WTC11 (cell line): Measurements from ENCODE around the gene PKIG. TPM values are rescaled to one million over a fixed set of nuclear protein-coding genes. Genes with fewer than 3 reads are reported as not detected.

Experiments used
- ATAC-seq: fragments of 200-7000 bp; cut with Tn5 transposase; 2 replicates; pipeline ENCODE4 v1.10.0; 2021; ENCODE audit warnings: mild to moderate bottlenecking, moderate library complexity
- CTCF ChIA-PET: fragments of 300-600 bp; sonication (Branson Sonifier 250); formaldehyde crosslinking; loops from one replicate; lab custom pipeline; 2021; ENCODE audit warnings: antibody characterized with exemption; lab: Charles Lee
- POLR2A ChIA-PET: fragments of 350-600 bp; sonication (Branson Sonifier 250); formaldehyde crosslinking; loops from one replicate; lab custom pipeline; 2021; ENCODE audit warnings: antibody characterized with exemption; lab: Charles Lee
- DNase-seq: peaks from one replicate; pipeline ENCODE4 v3.0.0; 2021; ENCODE audit warnings: low spot score
- H3K27ac Mint-ChIP-seq: 2 replicates; pipeline ENCODE4 v1.8.0; 2021; ENCODE audit warnings: mixed read lengths
- H3K27me3 Mint-ChIP-seq: 2 replicates; pipeline ENCODE4 v1.8.0; 2021; ENCODE audit warnings: low read depth, mild to moderate bottlenecking, moderate library complexity, mixed read lengths
- H3K36me3 Mint-ChIP-seq: 2 replicates; pipeline ENCODE4 v1.8.0; 2021; ENCODE audit warnings: mixed read lengths
- H3K4me1 Mint-ChIP-seq: 2 replicates; pipeline ENCODE4 v1.8.0; 2022; ENCODE audit warnings: mixed read lengths
- H3K4me3 Mint-ChIP-seq: 2 replicates; pipeline ENCODE4 v1.8.0; 2021; ENCODE audit warnings: mild to moderate bottlenecking, moderate library complexity, mixed read lengths
- H3K9me3 Mint-ChIP-seq: 2 replicates; pipeline ENCODE4 v1.8.0; 2021; ENCODE audit warnings: mixed read lengths
- CDX4 ChIP-seq: fragments of 250-450 bp; sonication (Bioruptor Pico); IDR thresholded peaks from 2 replicates; pipeline ENCODE4 v1.9.0; 2021; ENCODE audit warnings: moderate library complexity, mild to moderate bottlenecking, inconsistent platforms, borderline replicate concordance
- CREM ChIP-seq: sonication (generic); formaldehyde crosslinking; IDR thresholded peaks from 2 replicates; pipeline ENCODE4 v1.8.1; 2022; ENCODE audit warnings: mild to moderate bottlenecking, missing genetic modification reagents, moderate library complexity
- ELF4 ChIP-seq: sonication (generic); formaldehyde crosslinking; IDR thresholded peaks from 2 replicates; pipeline ENCODE4 v1.8.1; 2022; ENCODE audit warnings: low read depth, mild to moderate bottlenecking, moderate library complexity, missing genetic modification reagents
- EMX1 ChIP-seq: fragments of 250-450 bp; sonication (Bioruptor Pico); IDR thresholded peaks from 2 replicates; pipeline ENCODE4 v1.8.0; 2021; ENCODE audit warnings: mild to moderate bottlenecking
- ESRRA ChIP-seq: sonication (generic); formaldehyde crosslinking; IDR thresholded peaks from 2 replicates; pipeline ENCODE4 v1.8.1; 2022; ENCODE audit warnings: mild to moderate bottlenecking, missing genetic modification reagents, borderline replicate concordance
- ETV6 ChIP-seq: sonication (generic); formaldehyde crosslinking; IDR thresholded peaks from 2 replicates; pipeline ENCODE4 v1.8.1; 2022; ENCODE audit warnings: mild to moderate bottlenecking, missing genetic modification reagents
- FOXJ3 ChIP-seq: sonication (generic); formaldehyde crosslinking; IDR thresholded peaks from 2 replicates; pipeline ENCODE4 v1.9.0; 2021; ENCODE audit warnings: missing genetic modification reagents, mild to moderate bottlenecking, borderline replicate concordance
- FOXP1 ChIP-seq: sonication (generic); formaldehyde crosslinking; IDR thresholded peaks from 2 replicates; pipeline ENCODE4 v1.8.0; 2022; ENCODE audit warnings: missing genetic modification reagents, mild to moderate bottlenecking, moderate library complexity, borderline replicate concordance
- GABPB1 ChIP-seq: sonication (generic); formaldehyde crosslinking; IDR thresholded peaks from 2 replicates; pipeline ENCODE4 v1.8.1; 2023; ENCODE audit warnings: mild to moderate bottlenecking, missing genetic modification reagents
- GTF2I ChIP-seq: fragments of 250-450 bp; sonication (Bioruptor Pico); conservative IDR thresholded peaks from 2 replicates; pipeline ENCODE4 v1.4.0; 2021; ENCODE audit warnings: mild to moderate bottlenecking
- JAZF1 ChIP-seq: fragments of 250-450 bp; sonication (Bioruptor Pico); IDR thresholded peaks from 2 replicates; pipeline ENCODE4 v1.9.0; 2021; ENCODE audit warnings: moderate library complexity, mild to moderate bottlenecking, inconsistent platforms
- JUN ChIP-seq: sonication (generic); formaldehyde crosslinking; IDR thresholded peaks from 2 replicates; pipeline ENCODE4 v1.8.0; 2023; ENCODE audit warnings: mild to moderate bottlenecking, missing genetic modification reagents
- KAT7 ChIP-seq: sonication (generic); formaldehyde crosslinking; IDR thresholded peaks from 2 replicates; pipeline ENCODE4 v1.8.1; 2023; ENCODE audit warnings: missing genetic modification reagents, mild to moderate bottlenecking, borderline replicate concordance
- MYBL2 ChIP-seq: sonication (generic); formaldehyde crosslinking; IDR thresholded peaks from 2 replicates; pipeline ENCODE4 v1.8.1; 2023; ENCODE audit warnings: mild to moderate bottlenecking, moderate library complexity, missing genetic modification reagents
- NFATC4 ChIP-seq: fragments of 250-450 bp; sonication (Bioruptor Pico); IDR thresholded peaks from 2 replicates; pipeline ENCODE4 v1.9.0; 2021; ENCODE audit warnings: mild to moderate bottlenecking
- NFYB ChIP-seq: sonication (generic); formaldehyde crosslinking; conservative IDR thresholded peaks from 2 replicates; pipeline ENCODE4 v1.8.0; 2022; ENCODE audit warnings: low read depth, missing genetic modification reagents
- NR2C2 ChIP-seq: sonication (generic); formaldehyde crosslinking; IDR thresholded peaks from 2 replicates; pipeline ENCODE4 v1.8.0; 2022; ENCODE audit warnings: mild to moderate bottlenecking, missing genetic modification reagents
- OVOL2 ChIP-seq: fragments of 250-450 bp; sonication (Bioruptor Pico); IDR thresholded peaks from 2 replicates; pipeline ENCODE4 v1.9.0; 2021; ENCODE audit warnings: mild to moderate bottlenecking, borderline replicate concordance
- PRRX2 ChIP-seq: fragments of 250-450 bp; sonication (Bioruptor Pico); IDR thresholded peaks from 2 replicates; pipeline ENCODE4 v1.8.0; 2021; ENCODE audit warnings: mild to moderate bottlenecking
- RORB ChIP-seq: fragments of 250-450 bp; sonication (Bioruptor Pico); IDR thresholded peaks from 2 replicates; pipeline ENCODE4 v1.9.0; 2021; ENCODE audit warnings: mild to moderate bottlenecking
- SMAD4 ChIP-seq: sonication (generic); formaldehyde crosslinking; IDR thresholded peaks from 2 replicates; pipeline ENCODE4 v1.8.0; 2022; ENCODE audit warnings: mild to moderate bottlenecking, missing genetic modification reagents
- ZNF138 ChIP-seq: sonication (generic); formaldehyde crosslinking; conservative IDR thresholded peaks from 2 replicates; pipeline ENCODE4 v1.8.1; 2022; ENCODE audit warnings: mild to moderate bottlenecking, moderate library complexity, missing genetic modification reagents
- ZNF232 ChIP-seq: sonication (generic); formaldehyde crosslinking; IDR thresholded peaks from 2 replicates; pipeline ENCODE4 v1.8.0; 2022; ENCODE audit warnings: mild to moderate bottlenecking, missing genetic modification reagents
- ZNF423 ChIP-seq: fragments of 250-450 bp; sonication (Bioruptor Pico); IDR thresholded peaks from 2 replicates; pipeline ENCODE4 v2.1.2; 2022; ENCODE audit warnings: mild to moderate bottlenecking, moderate library complexity
- total RNA-seq: library from RNA; stranded (reverse); gene quantifications from 3 replicates; pipeline ENCODE4 v1.2.3, GENCODE V29; 2021
- TF ChIP-seq, protein P1 (sequence below): sonication (generic); formaldehyde crosslinking; IDR thresholded peaks from 2 replicates; pipeline ENCODE4 v1.8.0; 2022; ENCODE audit warnings: mild to moderate bottlenecking, missing genetic modification reagents
- TF ChIP-seq, protein P2 (sequence below): sonication (generic); formaldehyde crosslinking; IDR thresholded peaks from 2 replicates; pipeline ENCODE4 v1.8.0; 2023; ENCODE audit warnings: missing genetic modification reagents
- TF ChIP-seq, protein P3 (sequence below): fragments of 250-450 bp; sonication (Bioruptor Pico); IDR thresholded peaks from 2 replicates; pipeline ENCODE4 v1.9.0; 2021; ENCODE audit warnings: mild to moderate bottlenecking

PKIG gene
- total RNA-seq, 1 experiment from 2014 or later: 22.7 TPM

DNA sequence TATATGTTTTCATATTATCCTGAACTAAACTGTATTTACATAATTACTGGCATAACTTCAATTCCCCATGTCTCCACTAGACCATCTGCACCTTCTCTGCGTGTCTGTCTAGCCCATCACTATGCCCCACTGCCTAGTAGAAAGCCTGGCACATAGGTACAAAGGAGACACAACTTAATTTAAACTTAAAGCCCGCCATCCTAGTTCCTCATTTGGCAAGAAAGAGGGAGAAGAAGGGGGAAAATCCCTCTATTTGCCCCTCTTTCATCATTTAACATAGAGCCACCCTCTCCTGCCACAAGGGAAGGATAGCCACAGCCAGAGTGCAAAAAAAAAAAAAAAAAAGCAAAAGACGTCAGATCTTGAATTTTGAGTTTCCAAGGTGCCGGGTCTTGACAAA is 1.8 kb downstream of the PKIG start:
- no peak for TF ChIP-seq NR2C2 (CRISPR knock-in tag)
- no peak for TF ChIP-seq RORB (CRISPR knock-in tag)
- TF ChIP-seq ZNF423 (CRISPR knock-in tag): no peak
- no peak for TF ChIP-seq NFATC4 (CRISPR knock-in tag)
- TF ChIP-seq, protein P1, sequence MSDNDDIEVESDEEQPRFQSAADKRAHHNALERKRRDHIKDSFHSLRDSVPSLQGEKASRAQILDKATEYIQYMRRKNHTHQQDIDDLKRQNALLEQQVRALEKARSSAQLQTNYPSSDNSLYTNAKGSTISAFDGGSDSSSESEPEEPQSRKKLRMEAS (CRISPR knock-in tag): no peak
- TF ChIP-seq GABPB1 (CRISPR knock-in tag): no peak
- no peak for TF ChIP-seq MYBL2 (CRISPR knock-in tag)
- no peak for TF ChIP-seq ESRRA (CRISPR knock-in tag)
- no peak for TF ChIP-seq JUN
- H3K36me3 Mint-ChIP-seq: no peaks in the 10 kb centered on the region
- no peaks in the 10 kb centered on the region; the same call in 1 of the 2 replicates for H3K27me3 Mint-ChIP-seq
- H3K27ac Mint-ChIP-seq: no peak overlapping the region
- H3K4me3 Mint-ChIP-seq: no peak overlapping the region
- CTCF ChIA-PET: no interaction called here
- peaks cover 44% of the 10 kb centered on the region for H3K4me1 Mint-ChIP-seq
- H3K9me3 Mint-ChIP-seq: no peaks in the 10 kb centered on the region
- POLR2A ChIA-PET: no interaction called here
- ATAC-seq (no peak), DNase-seq (no peak)

- no peaks in the 10 kb centered on the region; the same call in 1 of the 2 replicates for H3K27me3 Mint-ChIP-seq
- no peaks in the 10 kb centered on the region for H3K9me3 Mint-ChIP-seq
- TF ChIP-seq PRRX2 (CRISPR knock-in tag): no peak
- no peak for TF ChIP-seq CDX4 (CRISPR knock-in tag)
- no peak for TF ChIP-seq GTF2I (CRISPR knock-in tag)
- TF ChIP-seq, protein P2, sequence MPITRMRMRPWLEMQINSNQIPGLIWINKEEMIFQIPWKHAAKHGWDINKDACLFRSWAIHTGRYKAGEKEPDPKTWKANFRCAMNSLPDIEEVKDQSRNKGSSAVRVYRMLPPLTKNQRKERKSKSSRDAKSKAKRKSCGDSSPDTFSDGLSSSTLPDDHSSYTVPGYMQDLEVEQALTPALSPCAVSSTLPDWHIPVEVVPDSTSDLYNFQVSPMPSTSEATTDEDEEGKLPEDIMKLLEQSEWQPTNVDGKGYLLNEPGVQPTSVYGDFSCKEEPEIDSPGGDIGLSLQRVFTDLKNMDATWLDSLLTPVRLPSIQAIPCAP (CRISPR knock-in tag): no peak
- TF ChIP-seq NFYB (CRISPR knock-in tag): no peak
- TF ChIP-seq, protein P3, sequence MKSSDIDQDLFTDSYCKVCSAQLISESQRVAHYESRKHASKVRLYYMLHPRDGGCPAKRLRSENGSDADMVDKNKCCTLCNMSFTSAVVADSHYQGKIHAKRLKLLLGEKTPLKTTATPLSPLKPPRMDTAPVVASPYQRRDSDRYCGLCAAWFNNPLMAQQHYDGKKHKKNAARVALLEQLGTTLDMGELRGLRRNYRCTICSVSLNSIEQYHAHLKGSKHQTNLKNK: no peak
- TF ChIP-seq ETV6 (CRISPR knock-in tag): no peak
- TF ChIP-seq FOXJ3 (CRISPR knock-in tag): no peak
- no peak for TF ChIP-seq ELF4 (CRISPR knock-in tag)
- no peak for TF ChIP-seq SMAD4 (CRISPR knock-in tag)
- TF ChIP-seq ZNF138 (CRISPR knock-in tag): no peak
- TF ChIP-seq NFATC4 (CRISPR knock-in tag): no peak
- TF ChIP-seq CREM: no peak
- TF ChIP-seq GABPB1 (CRISPR knock-in tag): no peak
- no peak for TF ChIP-seq EMX1
- no peak for TF ChIP-seq KAT7 (CRISPR knock-in tag)
- TF ChIP-seq ZNF232 (CRISPR knock-in tag): no peak
- no peak for TF ChIP-seq FOXP1
- no peak for TF ChIP-seq OVOL2
- no peak for TF ChIP-seq JAZF1 (CRISPR knock-in tag)
- peak overlapping the region; percentile 26; the same call in 1 of the 2 replicates for H3K27ac Mint-ChIP-seq
- POLR2A ChIA-PET: no interaction called here
- peak overlapping the region; percentile 14 for H3K4me3 Mint-ChIP-seq
- H3K4me1 Mint-ChIP-seq: peaks cover 44% of the 10 kb centered on the region
- peak; percentile 48 for ATAC-seq
- H3K36me3 Mint-ChIP-seq: no peaks in the 10 kb centered on the region
- no peak for DNase-seq
- CTCF ChIA-PET: interaction anchor here (0.6 to 1.5 kb wide), 6 partner anchors 9 to 254 kb away, joined by 3 to 7 read pairs (median 4); no protein-coding TSS in a partner anchor
Observed at GRCh38 chr20:44585057-44585963, 2.9 kb downstream of the PKIG start.
